ENCODE data around the gene ZNF263. TPM values are rescaled to one million over a fixed set of nuclear protein-coding genes. Genes with fewer than 3 reads are reported as not detected.
A peak's percentile ranks its signal among the peaks of the same experiment; 100 is the strongest.

Gene ZNF263
- total and polyA plus RNA-seq, 9 of the 15 experiments (the other 6 are each of a cell fraction or from before 2014, with no cell fraction given), result 4.6 to 48.3 (median 31.8) TPM

DNA sequence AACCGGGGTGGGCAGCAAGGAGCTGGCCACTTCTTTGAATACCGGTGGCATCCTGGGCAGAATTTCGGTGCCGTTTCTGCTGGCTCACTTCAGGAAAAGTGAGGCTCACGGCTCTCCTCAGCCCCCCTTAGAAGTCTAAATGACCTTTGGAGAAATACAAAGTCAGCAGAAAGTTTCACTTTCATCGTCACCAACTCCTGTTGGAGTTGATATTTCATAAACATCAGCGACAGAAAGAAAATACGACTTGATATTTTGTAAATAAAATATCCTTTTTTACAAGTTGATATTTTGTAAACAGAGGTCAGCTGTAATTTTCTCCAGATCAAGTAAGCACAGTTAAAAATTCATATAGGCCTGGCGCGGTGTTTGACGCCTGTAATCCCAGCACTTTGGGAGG is 22.8 kb downstream of the ZNF263 start (continued):
- TF ChIP-seq ZNF445 (CRISPR knock-in tag; IDR thresholded peaks at IDR 0.05; ENCODE audit: low read depth), result no peak
- no peak for TF ChIP-seq HNRNPK (IDR thresholded peaks at IDR 0.05; ENCODE audit: low read depth, low read length, poor library complexity, severe bottlenecking)
- TF ChIP-seq ZNF444 (CRISPR knock-in tag; IDR thresholded peaks at IDR 0.05), result no peak
- no peak for TF ChIP-seq KLF10 (CRISPR knock-in tag; IDR thresholded peaks at IDR 0.05)
- peak; percentile 36; the same call in 1 of the 2 replicates for TF ChIP-seq MAFK (IDR thresholded peaks at IDR 0.05; ENCODE audit: low read length)
- TF ChIP-seq CSDE1 (IDR thresholded peaks at IDR 0.05), result no peak
- TF ChIP-seq, protein P1, sequence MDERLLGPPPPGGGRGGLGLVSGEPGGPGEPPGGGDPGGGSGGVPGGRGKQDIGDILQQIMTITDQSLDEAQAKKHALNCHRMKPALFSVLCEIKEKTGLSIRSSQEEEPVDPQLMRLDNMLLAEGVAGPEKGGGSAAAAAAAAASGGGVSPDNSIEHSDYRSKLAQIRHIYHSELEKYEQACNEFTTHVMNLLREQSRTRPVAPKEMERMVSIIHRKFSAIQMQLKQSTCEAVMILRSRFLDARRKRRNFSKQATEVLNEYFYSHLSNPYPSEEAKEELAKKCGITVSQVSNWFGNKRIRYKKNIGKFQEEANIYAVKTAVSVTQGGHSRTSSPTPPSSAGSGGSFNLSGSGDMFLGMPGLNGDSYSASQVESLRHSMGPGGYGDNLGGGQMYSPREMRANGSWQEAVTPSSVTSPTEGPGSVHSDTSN (CRISPR knock-in tag; IDR thresholded peaks at IDR 0.05; ENCODE audit: low read depth), result no peak
- TF ChIP-seq, protein P1 (tag; conservative IDR thresholded peaks at IDR 0.05; ENCODE audit: low read depth), result no peak

GRCh38 chr16:3311496-3311895 is 28.2 kb downstream of the ZNF263 start:
- H3K27me3 ChIP-seq (ENCODE audit: control insufficient read depth in 2 of 2, insufficient read depth in 2 of 2, low read length in 2 of 2), result no peaks in the 10 kb centered on the region
- in situ Hi-C loops (cut with MboI), result no loop called here
- ATAC-seq (no peak), FAIRE-seq (no peak), DNase-seq (ENCODE audit: extremely low read depth in 1 of 4, low spot score in 3 of 4) (no peak)
- H3K4me3 ChIP-seq, result no peak overlapping the region
- H4K20me1 ChIP-seq (replicated peaks; ENCODE audit: control insufficient read depth, insufficient read depth, low read length), result no peaks in the 10 kb centered on the region
- H3K27ac ChIP-seq (ENCODE audit: extremely low read depth, low read depth, low read length), result no peak overlapping the region
- no TSS peak for BruUV-seq (replicated peaks)
- H3K9me3 ChIP-seq (replicated peaks; ENCODE audit: control insufficient read depth, insufficient read depth, low read depth, low read length), result peaks cover 19% of the 10 kb centered on the region
- no peak overlapping the region for H3K9ac ChIP-seq (ENCODE audit: insufficient read depth in 1 of 2, low read depth in 2 of 2, low read length in 2 of 2)
- no peaks in the 10 kb centered on the region; the same call in 2 of the 3 replicates for H3K79me2 ChIP-seq (ENCODE audit: control insufficient read depth, insufficient read depth, low read length)
- H2AFZ ChIP-seq (ENCODE audit: low read depth, low read length), result no peak overlapping the region
- no peak for TF ChIP-seq TCF15 (CRISPR knock-in tag; IDR thresholded peaks at IDR 0.05)
- no peak for TF ChIP-seq CCNT2 (IDR thresholded peaks at IDR 0.05; ENCODE audit: borderline replicate concordance, extremely low read depth, insufficient read length, low read depth, low read length)
- TF ChIP-seq, protein P2, sequence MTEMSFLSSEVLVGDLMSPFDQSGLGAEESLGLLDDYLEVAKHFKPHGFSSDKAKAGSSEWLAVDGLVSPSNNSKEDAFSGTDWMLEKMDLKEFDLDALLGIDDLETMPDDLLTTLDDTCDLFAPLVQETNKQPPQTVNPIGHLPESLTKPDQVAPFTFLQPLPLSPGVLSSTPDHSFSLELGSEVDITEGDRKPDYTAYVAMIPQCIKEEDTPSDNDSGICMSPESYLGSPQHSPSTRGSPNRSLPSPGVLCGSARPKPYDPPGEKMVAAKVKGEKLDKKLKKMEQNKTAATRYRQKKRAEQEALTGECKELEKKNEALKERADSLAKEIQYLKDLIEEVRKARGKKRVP (CRISPR knock-in tag; IDR thresholded peaks at IDR 0.05), result no peak
- no peak for TF ChIP-seq JUN (IDR thresholded peaks at IDR 0.05; ENCODE audit: borderline replicate concordance, low read depth, low read length)
- TF ChIP-seq JUN (CRISPR knock-in tag; IDR thresholded peaks at IDR 0.05; ENCODE audit: borderline replicate concordance), result no peak
- peaks cover 29% of the 10 kb centered on the region for H3K36me3 ChIP-seq (ENCODE audit: control insufficient read depth, insufficient read depth, low read length)
- no peak overlapping the region for H3K4me2 ChIP-seq (ENCODE audit: insufficient read depth, low read length)
- intact Hi-C loops (cut with micrococcal nuclease), result no loop called here
- no peaks in the 10 kb centered on the region for H3K4me1 ChIP-seq (replicated peaks in 1 of 2; ENCODE audit: control insufficient read depth in 2 of 2, insufficient read depth in 2 of 2, low read length in 2 of 2)
- 59% methylated on average over 4 of the region's 4 CpGs for WGBS (ENCODE audit: insufficient coverage, low coverage, missing lambda C conversion rate)
- POLR2A ChIA-PET, result interaction anchor here (0.6 to 0.8 kb wide), 2 partner anchors 9 to 129 kb away, joined by 3 read pairs; no protein-coding TSS in a partner anchor
- CTCF ChIA-PET (ENCODE audit: low intra/inter-chr PET ratio), result no interaction called here
- H3K9me1 ChIP-seq (ENCODE audit: control insufficient read depth, insufficient read depth, low read length), result no peaks in the 10 kb centered on the region
